DND-41 (cell line): ENCODE measurements around the gene TMPRSS3.

Experiments
- CTCF ChIP-seq: IDR thresholded peaks from 2 replicates; pipeline ENCODE4 v1.5.1; 2012; ENCODE audit warnings: borderline replicate concordance, low read length, moderate library complexity, mild to moderate bottlenecking; ENCODE audit not compliant: poor library complexity, severe bottlenecking; ENCODE audit errors: extremely low read depth
- EZH2 ChIP-seq: IDR thresholded peaks from 3 replicates; pipeline ENCODE4 v1.6.1; 2012; ENCODE audit warnings: borderline replicate concordance, low read depth, mild to moderate bottlenecking, moderate library complexity, low read length, inconsistent platforms; ENCODE audit not compliant: severe bottlenecking

- TF ChIP-seq CTCF = no peak
- TF ChIP-seq EZH2 = no peak
These were observed 27.8 kb upstream of the TMPRSS3 start for GRCh38 chr21:42423685-42424084.
